NCI-H146 (cell line): Measurements from ENCODE around the gene SLC32A1.

Experiments
- DNase-seq: peaks from one replicate; lab custom pipeline; 2025; lab: John Stamatoyannopoulos, UW

The SLC32A1 gene

GRCh38 chr20:38723848-38724625 is at the start of gene SLC32A1:
TSS of gene SLC32A1 (plus strand) at chr20:38724486. CDS start at chr20:38724725, 239 bp downstream.
- no peak for DNase-seq

GRCh38 chr20:38674765-38675133 is 49.5 kb upstream of the SLC32A1 start:
- peak; percentile 18 for DNase-seq

- no peak for DNase-seq
Measured at GRCh38 chr20:38676576-38676975, 47.7 kb upstream of the SLC32A1 start.

DNA sequence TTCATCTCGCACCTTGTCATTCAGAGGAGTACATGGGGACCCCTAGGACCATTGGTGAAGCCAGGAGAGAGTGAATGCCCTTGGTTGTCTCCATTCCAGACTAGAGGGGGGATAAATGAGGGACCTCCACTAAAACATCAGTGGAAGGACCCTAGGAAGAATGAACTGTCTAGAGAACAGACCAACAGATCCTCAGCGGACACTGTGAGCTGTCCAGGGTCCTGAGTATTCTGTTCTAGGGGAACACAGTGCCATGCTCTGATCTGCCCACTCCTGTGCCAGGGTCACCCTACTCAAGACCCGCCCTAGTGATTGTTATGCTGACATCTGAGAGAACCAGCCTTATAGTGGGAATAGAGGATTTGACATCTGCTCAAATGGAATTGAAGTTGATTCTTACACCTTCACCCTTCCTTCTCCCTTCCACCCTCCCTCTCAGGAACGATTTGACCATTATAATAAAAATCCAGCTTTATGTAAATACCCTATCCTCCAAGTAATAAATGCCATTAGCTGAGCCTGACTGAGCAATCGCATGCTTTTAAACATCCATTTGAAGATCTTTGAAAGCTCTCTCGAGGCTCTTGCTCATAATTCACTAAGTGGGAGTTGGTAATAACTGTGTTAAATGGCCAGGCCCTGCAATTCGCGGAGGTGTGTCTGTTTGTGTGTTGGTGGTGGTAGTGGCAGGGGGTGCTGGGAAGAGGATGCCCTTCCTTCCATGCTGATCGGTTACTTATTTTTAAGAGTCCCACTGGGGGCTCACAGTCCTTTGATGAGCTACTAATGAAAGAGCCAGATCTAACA is 43.6 kb upstream of the SLC32A1 start:
- DNase-seq, result no peak

DNA sequence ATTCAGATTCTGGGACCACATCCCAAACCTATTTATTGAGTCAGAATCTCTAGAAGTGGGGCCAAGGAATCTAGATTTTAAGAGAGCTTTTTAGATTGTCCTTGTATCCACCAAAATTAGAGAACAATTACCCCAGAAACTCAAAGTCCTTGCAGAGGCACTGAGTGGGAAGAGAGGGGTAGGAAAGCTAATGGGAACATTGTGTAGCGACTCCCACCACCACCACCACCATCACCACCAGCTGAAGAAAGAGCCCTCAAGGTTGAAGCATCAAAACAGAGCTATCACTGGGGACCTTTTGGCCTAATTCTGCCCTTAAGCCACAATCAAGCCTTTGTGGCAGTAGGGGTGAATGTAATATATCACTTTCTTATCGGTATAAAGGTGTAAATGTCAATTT is 39.0 kb upstream of the SLC32A1 start:
- DNase-seq, result no peak

GRCh38 chr20:38685853-38686473 is 38.3 kb upstream of the SLC32A1 start:
- DNase-seq, result peak; percentile 38

DNA sequence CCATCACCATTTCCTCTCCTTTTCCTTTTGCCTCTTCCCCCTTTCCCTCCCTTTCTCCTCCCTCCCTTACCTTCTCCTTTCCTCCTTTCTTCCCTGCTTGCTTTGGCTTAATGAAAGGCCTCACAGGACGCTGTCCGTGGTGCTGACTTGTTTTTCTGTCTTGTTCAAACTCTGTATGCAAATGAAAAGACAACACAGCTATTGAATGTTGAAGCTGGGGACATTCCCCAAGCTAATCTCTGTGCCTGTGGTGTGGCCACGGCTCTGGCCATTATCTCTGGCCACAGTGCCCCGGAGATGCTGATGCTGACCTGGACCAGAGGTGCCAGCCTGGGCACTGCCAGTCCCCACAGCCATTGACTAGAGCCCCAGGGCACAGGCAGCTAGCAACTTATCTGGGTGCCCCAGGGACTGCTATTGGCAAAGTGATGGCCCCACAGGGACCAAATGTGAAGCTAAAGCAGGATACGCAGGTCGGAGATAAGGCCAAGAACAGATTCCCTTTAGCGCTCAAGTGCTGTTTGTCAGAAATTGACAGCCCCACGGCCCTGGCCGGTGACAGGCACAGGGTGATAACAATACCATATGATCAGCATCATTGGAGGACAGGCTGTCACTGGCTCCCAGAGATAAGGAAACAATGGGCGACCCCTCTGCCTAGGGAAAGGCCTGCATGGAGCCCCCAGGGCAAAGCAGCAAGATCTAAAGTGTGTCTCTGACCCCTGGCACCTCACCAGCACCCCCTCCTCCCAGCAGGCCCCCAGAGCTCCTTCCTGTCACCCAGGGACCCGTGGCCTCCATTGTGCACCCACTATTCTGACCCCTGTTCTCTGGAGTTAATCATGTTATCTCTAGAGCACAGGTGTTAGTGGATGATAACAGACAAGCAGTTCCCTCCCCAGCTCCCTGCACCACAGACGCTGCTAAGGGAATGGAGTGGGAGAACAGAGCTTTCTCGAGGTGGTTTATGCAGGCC is 31.6 kb upstream of the SLC32A1 start:
- no peak for DNase-seq

DNA sequence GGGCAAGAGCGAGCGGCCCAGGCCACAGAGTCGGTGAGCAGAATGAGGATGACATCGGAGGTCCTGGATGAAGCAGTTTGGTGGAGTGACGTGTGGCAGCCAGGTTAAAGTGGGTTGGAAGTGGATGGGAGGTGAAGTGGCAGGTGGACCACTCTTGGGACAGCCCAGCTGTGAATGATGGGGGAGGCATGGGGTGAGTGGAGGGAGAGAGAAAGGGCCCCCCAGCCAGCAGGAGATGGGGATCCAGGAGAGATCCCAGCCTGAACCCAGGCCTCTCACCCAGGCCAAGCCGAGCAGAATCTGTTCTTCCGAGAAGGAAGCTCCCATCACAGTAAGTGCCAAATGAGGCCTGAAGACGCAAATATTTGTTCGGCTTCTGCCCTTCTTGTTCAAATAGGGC is 27.0 kb upstream of the SLC32A1 start:
- no peak for DNase-seq

DNA sequence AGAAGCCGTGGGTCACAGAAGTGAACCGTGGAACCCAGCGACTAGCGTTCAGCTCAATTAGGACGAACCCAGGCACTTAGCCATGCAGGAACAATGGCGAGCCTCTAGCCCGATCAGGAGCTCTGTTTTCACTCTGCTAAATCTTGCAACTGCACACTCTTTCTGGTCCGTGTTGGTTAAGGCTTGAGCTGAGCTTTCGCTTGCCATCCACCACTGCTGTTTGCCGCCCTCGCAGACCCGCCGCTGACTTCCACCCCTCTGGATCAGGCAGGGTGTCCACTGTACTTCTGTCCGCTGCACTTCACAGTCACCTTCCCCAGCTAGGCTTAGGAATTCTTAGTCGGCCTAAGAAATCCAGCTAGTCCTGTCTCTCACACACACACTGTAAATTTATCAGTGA is 25.7 kb upstream of the SLC32A1 start:
- no peak for DNase-seq

- DNase-seq, result no peak
Measured at GRCh38 chr20:38700141-38700540, 24.1 kb upstream of the SLC32A1 start.

DNA sequence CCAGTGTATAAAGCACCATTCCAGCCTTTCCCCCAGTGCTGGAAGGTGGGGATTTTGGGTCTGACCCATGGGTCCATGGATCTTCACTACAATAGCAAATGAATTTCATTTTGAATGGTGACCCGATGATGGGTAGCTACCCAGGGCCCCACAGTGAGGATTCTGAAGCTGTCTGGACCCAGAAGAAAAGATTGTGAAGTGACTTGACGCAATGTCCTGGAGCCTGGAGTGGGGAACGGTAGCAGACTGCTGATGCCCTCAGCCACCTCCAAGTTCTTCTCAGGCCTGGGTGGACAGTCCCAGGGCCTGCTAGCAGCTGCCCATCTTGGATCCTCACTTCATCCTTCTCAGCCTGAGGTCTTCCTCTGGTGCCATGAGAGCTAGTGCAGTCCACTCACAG is 23.4 kb upstream of the SLC32A1 start:
- DNase-seq, result no peak

GRCh38 chr20:38703526-38703925 is 20.8 kb upstream of the SLC32A1 start:
- no peak for DNase-seq

- no peak for DNase-seq
Measured at GRCh38 chr20:38704136-38704535, 20.1 kb upstream of the SLC32A1 start.

DNA sequence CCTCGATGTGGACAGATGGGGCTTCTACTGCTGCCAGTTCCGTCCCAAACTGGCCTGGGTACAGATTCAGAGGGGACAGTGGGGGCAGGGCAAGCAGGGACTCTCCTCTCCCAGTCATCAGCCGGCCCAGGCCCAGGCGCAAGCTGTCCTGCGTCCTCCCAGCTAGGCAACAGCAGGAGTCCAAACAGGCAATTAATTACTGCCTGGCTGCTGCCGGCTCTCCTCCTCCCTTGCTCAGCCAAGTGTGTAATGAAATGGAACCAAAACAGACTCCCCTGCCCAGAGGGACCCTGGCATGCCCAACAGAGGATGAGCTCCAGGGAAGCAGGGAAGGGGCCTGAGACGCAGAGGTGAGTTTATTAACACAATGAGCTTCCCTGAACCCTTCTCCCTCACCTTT is 17.8 kb upstream of the SLC32A1 start:
- peak; percentile 65 for DNase-seq

DNA sequence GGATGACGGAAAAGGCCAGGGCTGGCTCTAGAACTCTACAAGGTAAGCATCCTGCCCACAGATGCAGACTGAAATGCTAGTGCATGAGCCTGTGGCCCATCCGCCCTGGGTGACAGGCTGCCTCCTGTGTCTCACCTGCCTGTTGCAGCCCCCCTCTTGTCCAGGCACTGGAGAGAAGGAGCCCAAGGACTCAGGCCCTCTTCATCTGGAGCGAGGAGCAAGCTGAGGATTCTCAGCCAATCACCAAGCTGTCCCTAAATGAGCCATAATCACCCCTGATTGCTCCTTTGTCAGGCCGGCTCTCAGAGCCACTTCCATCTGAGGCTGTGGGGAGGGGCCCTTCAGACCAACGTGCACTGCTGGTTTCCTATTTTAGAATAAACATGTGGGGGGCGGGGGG is 10.0 kb upstream of the SLC32A1 start:
- no peak for DNase-seq

- peak; percentile 38 for DNase-seq
Measured at GRCh38 chr20:38715646-38716045, 8.6 kb upstream of the SLC32A1 start.

GRCh38 chr20:38722683-38723016 is 1.6 kb upstream of the SLC32A1 start:
- DNase-seq, result no peak

GRCh38 chr20:38723017-38723847 is 1.1 kb upstream of the SLC32A1 start:
- DNase-seq, result no peak

GRCh38 chr20:38724626-38725147 is 401 bp downstream of the SLC32A1 start:
- DNase-seq, result peak; percentile 30

GRCh38 chr20:38725148-38725901 is 1.0 kb downstream of the SLC32A1 start:
- DNase-seq, result peak; percentile 14
